Thyroid gland (tissue), 4 donors: ENCODE results near the gene MEF2B.
"Not testable (repeated sequence)": the region's sequence is repeated elsewhere in the genome, so short reads cannot be mapped to it uniquely, and the experiment has no call there.

Experiments used
- CTCF ChIP-seq, 6 experiments: fragments of 200-600 bp in 3 of 6; fragments of 450-650 bp in 3 of 6; sonication (generic) in 3 of 6; IDR thresholded peaks; one replicate each; pipeline ENCODE4 v1.5.1; 2016 to 2019; ENCODE audit warnings: antibody characterized with exemption in 6 of 6, mild to moderate bottlenecking in 2 of 6, inconsistent platforms in 1 of 6, moderate library complexity in 1 of 6
- POLR2A ChIP-seq, 2 donors: fragments of 450-650 bp; IDR thresholded peaks; one replicate each; pipeline ENCODE4 v1.6.1; 2017; ENCODE audit warnings: antibody characterized with exemption in 2 of 2, mild to moderate bottlenecking in 2 of 2, moderate library complexity in 1 of 2

- not testable (repeated sequence) for TF ChIP-seq CTCF, POLR2A (IDR thresholded peaks at IDR 0.05)
Observed at GRCh38 chr19:19135713-19136112, 34.4 kb downstream of the MEF2B start.
